ENCODE data around the gene UBE2B. TPM values are rescaled to one million over a fixed set of nuclear protein-coding genes. Genes with fewer than 3 reads are reported as not detected.
A peak's percentile ranks its signal among the peaks of the same experiment; 100 is the strongest.
"Not testable (repeated sequence)": the region's sequence is repeated elsewhere in the genome, so short reads cannot be mapped to it uniquely, and the experiment has no call there.

UBE2B gene
- total RNA-seq, result 100 to 1,000 TPM in 1 of 2 experiments, 10 to 100 TPM in 1; 98.5 to 101 TPM

GRCh38 chr5:134370871-134371833, at the start of gene UBE2B:
UBE2B (plus strand) TSS chr5:134371569; CDS start chr5:134371596, 27 bp downstream.
- POLR2A ChIA-PET, result interaction anchor here (0.6 to 4.8 kb wide), 21 partner anchors 9 to 1409 kb away, joined by 3 to 46 read pairs (median 4); partner anchors contain the start of genes CDKN2AIPNL, JADE2, PCBD2 and PPP2CA
- peaks cover 34% of the 10 kb centered on the region for H3K4me1 Mint-ChIP-seq

GRCh38 chr5:134327327-134327726, 44.0 kb upstream of the UBE2B start:
- no peak for DNase-seq
- no peak overlapping the region for H3K27ac Mint-ChIP-seq
- no peaks in the 10 kb centered on the region for H3K4me1 Mint-ChIP-seq
- POLR2A ChIA-PET, result no interaction called here
- H3K27me3 Mint-ChIP-seq, result peaks cover 3% of the 10 kb centered on the region
- H3K9me3 Mint-ChIP-seq, result peaks cover 23% of the 10 kb centered on the region
- H3K4me3 Mint-ChIP-seq, result no peak overlapping the region
- H3K36me3 Mint-ChIP-seq, result peaks cover 8% of the 10 kb centered on the region
- ATAC-seq (ENCODE audit: low read depth), result no peak

More at GRCh38 chr5:134370871-134371833, at the start of gene UBE2B:
- DNase-seq (peak; percentile 97), ATAC-seq (ENCODE audit: low read depth) (peak; percentile 75)
- peak within 1 kb of the TSS; percentile 99 for H3K27ac Mint-ChIP-seq
- H3K36me3 Mint-ChIP-seq, result peaks cover 21% of the 10 kb centered on the region
- peaks cover 2% of the 10 kb centered on the region for H3K9me3 Mint-ChIP-seq
- H3K4me3 Mint-ChIP-seq, result peak within 1 kb of the TSS; percentile 91
- H3K27me3 Mint-ChIP-seq, result no peaks in the 10 kb centered on the region

- POLR2A ChIA-PET, result no interaction called here
- Mint-ChIP-seq H3K27me3 (peaks cover 8% of the 10 kb centered on the region), H3K4me1 (no peaks in the 10 kb centered on the region), H3K4me3 (no peak overlapping the region), H3K27ac (no peak overlapping the region), H3K9me3 (peaks cover 29% of the 10 kb centered on the region), H3K36me3 (peaks cover 10% of the 10 kb centered on the region)
- ATAC-seq (ENCODE audit: low read depth) (no peak), DNase-seq (no peak)
Measured at GRCh38 chr5:134328619-134329018, 42.8 kb upstream of the UBE2B start.

DNA sequence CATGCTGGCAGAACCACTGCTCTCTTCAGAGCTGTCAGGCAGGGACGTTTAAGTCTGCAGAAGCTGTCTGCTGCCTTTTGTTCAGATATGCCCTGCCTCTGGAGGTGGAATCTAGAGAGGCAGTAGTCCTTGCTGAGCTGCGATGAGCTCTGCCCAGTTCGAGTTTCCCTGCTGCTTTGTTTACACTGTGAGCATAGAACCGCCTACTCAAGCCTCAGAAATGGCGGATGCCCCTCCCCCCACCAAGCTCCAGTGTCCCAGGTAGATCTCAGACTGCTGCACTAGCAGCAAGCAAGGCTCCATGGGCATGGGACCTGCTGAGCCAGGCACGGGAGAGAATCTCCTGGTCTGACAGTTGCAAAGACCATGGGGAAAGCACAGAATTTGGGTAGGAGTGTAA, 34.5 kb upstream of the UBE2B start:
- H3K4me1 Mint-ChIP-seq; H3K4me3 Mint-ChIP-seq; ATAC-seq (ENCODE audit: low read depth); H3K27ac Mint-ChIP-seq; POLR2A ChIA-PET; DNase-seq; H3K36me3 Mint-ChIP-seq: not testable (repeated sequence)
- Mint-ChIP-seq H3K9me3 (peaks cover 15% of the 10 kb centered on the region), H3K27me3 (peaks cover 18% of the 10 kb centered on the region)

- DNase-seq; H3K4me1 Mint-ChIP-seq; H3K4me3 Mint-ChIP-seq; H3K9me3 Mint-ChIP-seq; H3K27ac Mint-ChIP-seq; POLR2A ChIA-PET; H3K36me3 Mint-ChIP-seq; H3K27me3 Mint-ChIP-seq; ATAC-seq (ENCODE audit: low read depth): not testable (repeated sequence)
Measured at GRCh38 chr5:134343500-134343899, 27.9 kb upstream of the UBE2B start.

GRCh38 chr5:134345476-134345875, 25.9 kb upstream of the UBE2B start:
- ATAC-seq (ENCODE audit: low read depth); H3K27me3 Mint-ChIP-seq; H3K4me3 Mint-ChIP-seq; H3K27ac Mint-ChIP-seq; POLR2A ChIA-PET; H3K9me3 Mint-ChIP-seq; H3K36me3 Mint-ChIP-seq; DNase-seq; H3K4me1 Mint-ChIP-seq: not testable (repeated sequence)

DNA sequence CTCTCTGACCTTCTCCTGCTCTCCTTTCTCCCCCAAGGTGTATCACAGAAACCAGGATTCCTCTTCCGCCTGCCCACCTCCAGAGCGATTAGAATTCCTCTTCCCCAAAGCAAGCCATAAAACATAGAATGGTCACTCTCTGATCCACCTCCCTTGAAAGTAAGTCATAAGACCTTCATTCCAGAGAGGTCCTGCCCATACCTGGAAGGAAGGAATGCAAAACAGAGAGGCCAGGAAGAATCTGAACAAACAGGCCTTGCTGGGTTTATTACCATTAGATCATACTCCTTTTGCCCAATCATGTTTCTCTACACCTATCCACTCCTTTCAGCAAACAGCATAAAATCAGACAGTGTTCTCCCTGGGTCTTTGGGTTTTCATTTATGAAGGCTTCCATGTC, 25.4 kb upstream of the UBE2B start:
- no peak overlapping the region for H3K4me3 Mint-ChIP-seq
- H3K27me3 Mint-ChIP-seq, result no peaks in the 10 kb centered on the region
- no peak overlapping the region for H3K27ac Mint-ChIP-seq
- ATAC-seq (ENCODE audit: low read depth), result no peak
- no peaks in the 10 kb centered on the region for H3K9me3 Mint-ChIP-seq
- no peak for DNase-seq
- H3K36me3 Mint-ChIP-seq, result no peaks in the 10 kb centered on the region
- POLR2A ChIA-PET, result no interaction called here
- H3K4me1 Mint-ChIP-seq, result peaks cover 2% of the 10 kb centered on the region

GRCh38 chr5:134349463-134349862, 21.9 kb upstream of the UBE2B start:
- H3K9me3 Mint-ChIP-seq, result no peaks in the 10 kb centered on the region
- ATAC-seq (ENCODE audit: low read depth), result no peak
- H3K36me3 Mint-ChIP-seq, result no peaks in the 10 kb centered on the region
- no peak overlapping the region for H3K4me3 Mint-ChIP-seq
- no peak for DNase-seq
- POLR2A ChIA-PET, result no interaction called here
- no peak overlapping the region for H3K27ac Mint-ChIP-seq
- no peaks in the 10 kb centered on the region for H3K27me3 Mint-ChIP-seq
- peaks cover 2% of the 10 kb centered on the region for H3K4me1 Mint-ChIP-seq

GRCh38 chr5:134355681-134356080, 15.7 kb upstream of the UBE2B start:
- Mint-ChIP-seq H3K4me3 (no peak overlapping the region), H3K4me1 (peaks cover 2% of the 10 kb centered on the region)
- POLR2A ChIA-PET, result no interaction called here

GRCh38 chr5:134365604-134366003, 5.8 kb upstream of the UBE2B start:
- POLR2A ChIA-PET, result interaction anchor here (1.1 kb wide), 1 partner anchor 159 kb away, joined by 3 read pairs; no protein-coding TSS in a partner anchor
- no peak for ATAC-seq (ENCODE audit: low read depth)
- peaks cover 2% of the 10 kb centered on the region for H3K9me3 Mint-ChIP-seq
- no peaks in the 10 kb centered on the region for H3K27me3 Mint-ChIP-seq
- peaks cover 17% of the 10 kb centered on the region for H3K4me1 Mint-ChIP-seq
- H3K27ac Mint-ChIP-seq, result no peak overlapping the region
- no peak for DNase-seq
- no peak overlapping the region for H3K4me3 Mint-ChIP-seq
- peaks cover 10% of the 10 kb centered on the region for H3K36me3 Mint-ChIP-seq

More at GRCh38 chr5:134355681-134356080, 15.7 kb upstream of the UBE2B start:
- Mint-ChIP-seq H3K36me3 (no peaks in the 10 kb centered on the region), H3K9me3 (no peaks in the 10 kb centered on the region), H3K27me3 (no peaks in the 10 kb centered on the region), H3K27ac (no peak overlapping the region)
- no peak for DNase-seq
- no peak for ATAC-seq (ENCODE audit: low read depth)

GRCh38 chr5:134370311-134370870, 978 bp upstream of the UBE2B start:
- peak overlapping the region; percentile 99 for H3K27ac Mint-ChIP-seq
- peak; percentile 2 for ATAC-seq (ENCODE audit: low read depth)
- H3K36me3 Mint-ChIP-seq, result peaks cover 18% of the 10 kb centered on the region
- DNase-seq, result no peak
- no peaks in the 10 kb centered on the region for H3K27me3 Mint-ChIP-seq
- H3K4me1 Mint-ChIP-seq, result peaks cover 38% of the 10 kb centered on the region
- POLR2A ChIA-PET, result interaction anchor here (0.9 to 4.8 kb wide), 7 partner anchors 10 to 1408 kb away, joined by 3 to 46 read pairs (median 18); partner anchors contain the start of genes CDKN2AIPNL, JADE2 and PPP2CA
- peak overlapping the region; percentile 91 for H3K4me3 Mint-ChIP-seq
- peaks cover 2% of the 10 kb centered on the region for H3K9me3 Mint-ChIP-seq

DNA sequence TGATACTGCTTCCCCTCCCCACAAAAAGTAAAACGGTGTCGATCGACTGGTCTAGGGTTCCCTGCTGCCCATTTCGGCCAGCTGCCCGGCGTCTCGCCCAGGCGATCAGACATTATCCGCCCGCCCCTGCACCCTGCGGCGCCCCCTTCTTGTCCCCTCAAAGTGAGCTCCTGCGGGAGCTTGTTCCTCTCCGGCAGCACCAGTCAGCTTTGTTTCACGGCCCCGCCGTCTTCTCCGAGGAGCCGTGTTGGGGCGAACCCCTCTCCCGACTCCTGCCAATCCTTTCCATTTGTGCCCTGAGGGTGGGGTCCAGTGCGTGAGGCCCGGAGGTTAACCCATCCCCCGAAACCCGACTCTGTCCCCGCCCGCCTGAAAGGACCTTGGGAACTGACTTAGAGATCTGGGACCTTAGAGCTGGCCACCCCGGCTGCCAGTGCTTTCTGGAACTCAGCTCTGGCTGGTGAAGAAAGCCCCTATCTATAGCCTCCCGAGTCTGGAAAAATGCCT, 518 bp downstream of the UBE2B start:
- Mint-ChIP-seq H3K9me3 (peaks cover 2% of the 10 kb centered on the region), H3K27ac (peak overlapping the region; percentile 99), H3K4me3 (peak overlapping the region; percentile 91), H3K36me3 (peaks cover 21% of the 10 kb centered on the region), H3K27me3 (no peaks in the 10 kb centered on the region), H3K4me1 (peaks cover 33% of the 10 kb centered on the region)
- ATAC-seq (ENCODE audit: low read depth) (no peak), DNase-seq (peak; percentile 66)
- POLR2A ChIA-PET, result interaction anchor here (0.6 to 4.8 kb wide), 20 partner anchors 8 to 1410 kb away, joined by 3 to 46 read pairs (median 4); partner anchors contain the start of genes CDKN2AIPNL, JADE2, PCBD2 and PPP2CA

DNA sequence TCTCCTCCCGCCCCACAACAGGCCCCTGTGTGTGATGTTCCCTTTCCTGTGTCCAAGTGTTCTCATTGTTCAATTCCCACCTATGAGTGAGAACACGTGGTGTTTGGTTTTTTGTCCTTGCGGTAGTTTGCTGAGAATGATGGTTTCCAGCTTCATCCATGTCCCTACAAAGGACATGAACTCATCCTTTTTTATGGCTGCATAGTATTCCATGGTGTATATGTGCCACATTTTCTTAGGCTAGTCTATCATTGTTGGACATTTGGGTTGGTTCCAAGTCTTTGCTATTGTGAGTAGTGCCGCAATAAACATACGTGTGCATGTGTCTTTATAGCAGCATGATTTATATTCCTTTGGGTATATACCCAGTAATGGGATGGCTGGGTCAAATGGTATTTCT, 2.3 kb downstream of the UBE2B start:
- H3K27ac Mint-ChIP-seq; DNase-seq; POLR2A ChIA-PET; ATAC-seq (ENCODE audit: low read depth); H3K27me3 Mint-ChIP-seq; H3K9me3 Mint-ChIP-seq: not testable (repeated sequence)
- Mint-ChIP-seq H3K4me3 (peak overlapping the region; percentile 30), H3K4me1 (peaks cover 29% of the 10 kb centered on the region), H3K36me3 (peaks cover 22% of the 10 kb centered on the region)

Data from activated naive CD8-positive, alpha-beta T cell treated with anti-CD3 and anti-CD28 coated beads, Interleukin-2, amount 10 ng/mL, durations not matched to agents 7 days and 5 days (primary cell).